Measurements from ENCODE around the gene NADK. TPM values are rescaled to one million over a fixed set of nuclear protein-coding genes. Genes with fewer than 3 reads are reported as not detected.
"Not testable (repeated sequence)": the region's sequence is repeated elsewhere in the genome, so short reads cannot be mapped to it uniquely, and the experiment has no call there.

NADK gene
- total RNA-seq, 4 donors from 2014 or later = 66.4 to 119 (median 82.7) TPM

DNA sequence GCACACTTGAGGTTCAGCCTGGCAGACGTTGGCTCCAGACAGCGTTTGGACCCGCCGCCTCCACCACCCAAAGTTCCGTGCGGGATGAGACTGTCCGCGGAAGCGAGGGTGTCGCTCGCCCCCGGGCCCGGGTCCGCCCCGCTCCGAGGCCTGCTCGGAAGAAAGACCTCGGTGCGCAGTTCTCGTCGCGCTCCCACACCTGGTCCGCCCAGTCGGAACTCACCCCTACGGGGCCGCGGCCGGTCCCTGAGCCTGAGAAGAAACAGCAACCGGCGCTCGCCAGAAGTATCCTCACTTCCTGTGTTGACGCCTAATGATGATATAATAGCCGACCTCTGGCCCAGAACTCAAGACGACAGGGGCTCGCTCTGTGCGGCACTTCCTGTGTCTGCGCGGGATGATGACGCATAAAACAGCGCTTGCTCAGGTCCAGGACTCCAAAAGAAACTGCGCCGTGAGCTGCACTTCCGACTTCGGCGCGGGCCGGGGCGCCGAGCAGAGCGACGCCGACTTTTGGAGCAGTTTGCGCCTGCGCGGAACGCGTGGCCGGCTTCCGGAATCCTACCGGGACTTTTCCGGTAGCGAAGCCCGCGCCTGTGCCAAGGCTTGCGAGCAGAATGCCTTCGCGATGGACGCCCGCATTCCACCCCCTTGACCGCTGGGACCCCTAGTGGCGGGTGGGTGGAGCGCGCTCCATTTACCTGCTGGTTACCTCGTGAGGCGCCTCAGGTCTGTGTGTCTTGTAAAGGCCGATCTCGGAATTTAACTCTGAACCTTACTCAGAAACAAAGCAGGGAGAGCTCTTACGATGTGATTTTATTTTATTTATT, 54.0 kb downstream of the NADK start, which contains the start of gene CDK11A:
Gene CDK11A (minus strand): TSS at position 323 of the 830 bp plus-strand sequence. CDS start 1,539 bp downstream, outside the sequence.
- DNase-seq (ENCODE audit: extremely low spot score) = peak; percentile 99
- H3K4me3 ChIP-seq = peak within 1 kb of the TSS; percentile 62 to 78 (median 66)

DNA sequence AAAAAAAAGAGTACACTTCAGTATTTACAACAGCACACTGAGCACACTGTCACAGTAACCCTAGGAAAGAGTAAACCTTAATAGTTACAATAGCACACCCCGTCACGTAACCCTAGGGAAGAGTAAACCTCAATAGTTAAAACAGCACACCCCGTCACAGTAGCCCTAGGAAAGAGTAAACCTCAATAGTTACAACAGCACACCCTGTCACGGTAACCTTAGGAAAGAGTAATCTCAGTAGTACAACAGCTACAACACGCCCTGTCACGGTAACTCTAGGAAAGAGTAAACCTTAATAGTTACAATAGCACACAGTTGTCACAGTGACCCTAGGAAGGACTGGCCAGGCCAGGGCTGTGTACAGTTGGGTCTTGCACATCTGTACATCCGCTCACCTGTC, 57.1 kb downstream of the NADK start:
- no peaks in the 10 kb centered on the region for H3K27me3 ChIP-seq
- H3K27ac ChIP-seq (replicated peaks in 1 of 4) = no peak overlapping the region
- 74% methylated on average over 7 of the region's 7 CpGs for WGBS
- no peaks in the 10 kb centered on the region for H3K9me3 ChIP-seq
- no peak overlapping the region for H3K4me3 ChIP-seq
- H3K4me1 ChIP-seq = peaks cover 0 to 4% (median 3%) of the 10 kb centered on the region in 4 donors
- intact Hi-C loops (cut with DNase I) = no loop called here
- TF ChIP-seq, protein P1, sequence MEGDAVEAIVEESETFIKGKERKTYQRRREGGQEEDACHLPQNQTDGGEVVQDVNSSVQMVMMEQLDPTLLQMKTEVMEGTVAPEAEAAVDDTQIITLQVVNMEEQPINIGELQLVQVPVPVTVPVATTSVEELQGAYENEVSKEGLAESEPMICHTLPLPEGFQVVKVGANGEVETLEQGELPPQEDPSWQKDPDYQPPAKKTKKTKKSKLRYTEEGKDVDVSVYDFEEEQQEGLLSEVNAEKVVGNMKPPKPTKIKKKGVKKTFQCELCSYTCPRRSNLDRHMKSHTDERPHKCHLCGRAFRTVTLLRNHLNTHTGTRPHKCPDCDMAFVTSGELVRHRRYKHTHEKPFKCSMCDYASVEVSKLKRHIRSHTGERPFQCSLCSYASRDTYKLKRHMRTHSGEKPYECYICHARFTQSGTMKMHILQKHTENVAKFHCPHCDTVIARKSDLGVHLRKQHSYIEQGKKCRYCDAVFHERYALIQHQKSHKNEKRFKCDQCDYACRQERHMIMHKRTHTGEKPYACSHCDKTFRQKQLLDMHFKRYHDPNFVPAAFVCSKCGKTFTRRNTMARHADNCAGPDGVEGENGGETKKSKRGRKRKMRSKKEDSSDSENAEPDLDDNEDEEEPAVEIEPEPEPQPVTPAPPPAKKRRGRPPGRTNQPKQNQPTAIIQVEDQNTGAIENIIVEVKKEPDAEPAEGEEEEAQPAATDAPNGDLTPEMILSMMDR (IDR thresholded peaks at IDR 0.05) = no peak
- no peak for TF ChIP-seq EP300 (IDR thresholded peaks at IDR 0.05)
- TF ChIP-seq POLR2A (IDR thresholded peaks at IDR 0.05; ENCODE audit: low read depth) = no peak
- TF ChIP-seq POLR2AphosphoS5 (IDR thresholded peaks at IDR 0.05) = no peak
- H3K36me3 ChIP-seq = peaks cover 3 to 43% (median 33%) of the 10 kb centered on the region in 4 donors
- DNase-seq (ENCODE audit: extremely low spot score) = no peak

More for the DNA sequence above, 54.0 kb downstream of the NADK start, which contains the start of gene CDK11A:
- WGBS = under 1% methylated on average over 20 of the region's 78 CpGs
- intact Hi-C loops (cut with DNase I); H3K27me3 ChIP-seq; H3K9me3 ChIP-seq: not testable (repeated sequence)
- H3K4me1 ChIP-seq = peaks cover 0 to 12% (median 3%) of the 10 kb centered on the region in 4 donors
- peaks cover 0 to 24% (median 20%) of the 10 kb centered on the region in 4 donors for H3K36me3 ChIP-seq
- H3K27ac ChIP-seq (replicated peaks in 1 of 4) = peak within 1 kb of the TSS; percentile 84 to 92 (median 89)
- TF ChIP-seq POLR2A (IDR thresholded peaks at IDR 0.05; ENCODE audit: low read depth) (peak; percentile 51), POLR2AphosphoS5 (IDR thresholded peaks at IDR 0.05) (peak; percentile 92 to 94)
- TF ChIP-seq, protein P1 (IDR thresholded peaks at IDR 0.05) = peak; percentile 28 to 50 (median 30)

DNA sequence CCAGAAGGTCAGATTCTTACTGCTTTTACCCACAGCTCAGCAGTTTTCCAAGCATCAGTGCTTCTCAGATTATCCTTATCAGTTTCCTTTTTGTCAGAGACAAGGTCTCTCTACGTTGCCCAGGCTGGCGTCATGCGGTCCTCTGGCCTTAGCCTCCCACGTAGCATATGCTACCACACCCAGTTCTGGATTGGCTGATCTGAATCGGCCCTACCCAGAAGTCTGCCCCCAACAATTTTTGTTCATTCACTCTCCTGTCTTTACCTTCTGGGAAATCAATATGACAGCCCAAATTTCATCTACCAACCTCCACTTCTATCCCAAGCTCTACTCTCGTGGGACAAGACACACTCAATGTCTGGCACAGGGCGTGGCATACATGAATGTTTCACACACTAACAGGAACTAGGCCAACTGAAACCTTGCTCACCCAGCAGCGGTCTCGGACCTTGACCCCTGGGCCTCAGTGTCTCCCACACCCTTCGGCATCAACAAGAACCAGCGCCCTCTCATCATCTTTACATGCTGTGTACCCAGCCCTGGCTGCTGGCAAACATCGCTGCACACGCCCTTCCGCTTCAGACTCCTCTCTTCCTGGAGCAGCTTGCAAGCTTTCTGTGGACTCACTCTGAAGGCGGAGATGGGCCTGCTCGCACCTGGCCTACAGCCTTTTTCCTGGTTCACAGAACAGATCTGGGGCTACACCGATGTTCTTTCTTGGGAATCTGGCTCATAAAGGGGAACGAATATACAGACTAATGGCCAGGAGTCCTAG, 63.0 kb downstream of the NADK start:
- intact Hi-C loops (cut with DNase I); H3K4me1 ChIP-seq; H3K4me3 ChIP-seq; H3K27ac ChIP-seq (replicated peaks in 1 of 4); H3K27me3 ChIP-seq; DNase-seq (ENCODE audit: extremely low spot score); H3K9me3 ChIP-seq: not testable (repeated sequence)
- peaks cover 10 to 47% (median 27%) of the 10 kb centered on the region in 4 donors for H3K36me3 ChIP-seq
- no CpG with 5 or more reads among the region's 18 CpGs for WGBS

DNA sequence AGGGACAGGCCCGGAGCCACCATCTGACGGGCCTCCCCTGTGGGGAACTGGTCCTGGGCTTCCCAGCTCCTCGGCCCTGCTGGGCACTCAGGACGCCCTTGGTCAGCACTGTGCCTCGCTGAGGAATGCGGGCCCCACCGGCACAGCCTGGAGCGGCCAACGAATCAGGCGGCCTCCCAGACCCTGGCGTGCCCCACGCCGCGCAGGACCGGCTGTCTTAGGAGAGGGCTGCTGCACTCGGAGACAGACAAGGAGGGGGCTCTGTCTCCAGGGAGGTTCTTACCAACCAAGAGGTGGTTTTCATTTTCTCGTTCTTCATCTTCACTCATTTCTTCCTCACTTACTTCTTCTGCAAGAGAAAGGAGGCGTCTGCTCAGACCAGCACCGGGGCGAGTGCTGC, 70.4 kb downstream of the NADK start:
- intact Hi-C loops (cut with DNase I); H3K27ac ChIP-seq (replicated peaks in 1 of 4); H3K27me3 ChIP-seq; H3K4me3 ChIP-seq; H3K4me1 ChIP-seq; H3K9me3 ChIP-seq; DNase-seq (ENCODE audit: extremely low spot score): not testable (repeated sequence)
- peaks cover 17 to 44% (median 35%) of the 10 kb centered on the region in 4 donors for H3K36me3 ChIP-seq
- WGBS = no CpG with 5 or more reads among the region's 20 CpGs

DNA sequence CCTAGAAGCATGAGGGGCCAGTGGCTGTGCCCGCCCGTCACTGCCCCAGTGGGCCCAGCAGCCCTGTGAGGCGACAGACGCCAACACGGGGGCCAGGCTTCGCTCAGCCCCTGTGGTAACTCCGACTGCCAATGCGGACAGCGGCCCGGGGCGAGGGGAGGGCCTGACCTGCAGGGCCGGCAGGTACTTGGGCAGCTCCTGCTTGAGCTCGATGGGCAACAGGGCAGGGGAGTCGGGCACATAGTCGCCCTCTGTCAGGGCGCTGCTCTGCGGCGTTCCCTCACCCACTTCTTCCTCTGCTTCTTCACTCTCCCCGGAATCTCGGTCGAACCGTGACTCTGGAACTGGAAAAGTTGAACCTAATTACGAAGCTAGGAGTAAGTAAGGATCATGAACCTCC, 71.0 kb downstream of the NADK start:
- H3K36me3 ChIP-seq = peaks cover 17 to 44% (median 35%) of the 10 kb centered on the region in 4 donors
- H3K4me1 ChIP-seq; H3K9me3 ChIP-seq; H3K27ac ChIP-seq (replicated peaks in 1 of 4); H3K27me3 ChIP-seq; DNase-seq (ENCODE audit: extremely low spot score); intact Hi-C loops (cut with DNase I); H3K4me3 ChIP-seq: not testable (repeated sequence)
- no CpG with 5 or more reads among the region's 23 CpGs for WGBS

DNA sequence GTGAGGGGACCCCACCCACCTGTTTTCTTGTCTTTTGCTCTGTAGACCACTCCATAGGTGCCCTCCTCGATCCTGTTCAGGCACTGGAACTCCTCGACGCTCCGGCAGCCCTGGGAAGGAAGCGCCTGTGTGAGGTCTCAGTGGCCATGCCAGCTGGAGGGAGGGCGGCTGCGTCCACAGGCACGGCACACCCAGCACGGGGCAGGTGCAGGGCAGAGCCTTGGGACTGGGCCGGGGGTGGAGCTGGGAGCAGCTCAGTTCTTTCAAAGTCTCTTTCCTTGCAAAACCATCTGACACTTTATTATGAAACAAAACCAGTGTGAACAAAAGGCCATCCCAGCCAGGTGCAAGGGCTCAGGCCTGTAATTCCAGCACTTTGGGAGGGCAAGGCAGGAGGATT, 72.6 kb downstream of the NADK start:
- H3K9me3 ChIP-seq; intact Hi-C loops (cut with DNase I); H3K4me3 ChIP-seq; H3K27me3 ChIP-seq; H3K27ac ChIP-seq (replicated peaks in 1 of 4); DNase-seq (ENCODE audit: extremely low spot score); H3K4me1 ChIP-seq: not testable (repeated sequence)
- no CpG with 5 or more reads among the region's 10 CpGs for WGBS
- H3K36me3 ChIP-seq = peaks cover 17 to 44% (median 35%) of the 10 kb centered on the region in 4 donors

DNA sequence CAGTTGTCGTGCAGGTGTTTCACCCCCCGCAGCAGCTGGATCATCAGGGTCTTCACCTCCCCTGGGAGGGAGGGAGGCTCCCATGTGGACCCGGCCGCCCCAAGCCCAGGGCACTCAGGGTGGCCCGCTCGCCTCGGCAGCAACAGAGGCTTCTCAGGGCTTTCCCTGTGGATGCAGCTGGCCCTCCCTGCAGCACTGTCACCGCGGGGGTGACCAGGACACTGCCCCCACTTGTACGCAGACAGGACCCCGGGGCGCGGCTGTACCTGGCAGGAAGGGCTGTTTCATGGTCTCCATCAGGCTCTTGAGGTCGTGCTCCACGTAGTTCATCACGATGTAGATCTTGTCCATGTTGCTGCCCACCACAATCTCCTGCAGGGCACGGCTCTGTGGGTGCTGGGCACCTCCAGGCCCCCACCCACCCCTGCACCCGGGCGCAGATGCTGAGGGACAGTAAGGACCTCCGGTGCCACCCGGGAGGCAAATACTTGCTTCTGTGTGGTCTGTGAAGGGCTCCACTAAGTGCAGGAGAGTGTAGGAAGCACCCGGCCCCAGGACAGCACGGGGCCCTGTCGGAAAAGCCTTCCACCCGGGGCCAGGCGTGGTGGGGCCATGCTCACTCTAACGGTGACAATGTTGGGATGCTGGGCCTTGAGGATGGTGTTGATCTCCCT, 73.8 kb downstream of the NADK start:
- H3K27me3 ChIP-seq; H3K4me3 ChIP-seq; H3K9me3 ChIP-seq; H3K27ac ChIP-seq (replicated peaks in 1 of 4); DNase-seq (ENCODE audit: extremely low spot score); H3K4me1 ChIP-seq; intact Hi-C loops (cut with DNase I): not testable (repeated sequence)
- peaks cover 17 to 44% (median 35%) of the 10 kb centered on the region in 4 donors for H3K36me3 ChIP-seq
- 100% methylated on average over 1 of the region's 27 CpGs for WGBS

Data from esophagus muscularis mucosa (tissue), 4 donors.